Activated T-helper 1 cell treated with anti-CD3 and anti-CD28 coated beads, Interleukin-2, amount 50 U/mL, for 16 hours (primary cell): ENCODE data around the gene STXBP3.

ENCODE experiments used
- DNase-seq, 2 donors: peaks; one replicate each; pipeline ENCODE4 v3.0.0-alpha.2; 2020; ENCODE audit warnings: low read depth in 1 of 2, low spot score in 1 of 2

STXBP3 gene

GRCh38 chr1:108842525-108843181 lies 96.2 kb downstream of the STXBP3 start:
- DNase-seq: no peak

- no peak for DNase-seq
These were observed 97.1 kb downstream of the STXBP3 start for GRCh38 chr1:108843390-108844137.

- no peak for DNase-seq
These were observed 99.0 kb downstream of the STXBP3 start for GRCh38 chr1:108845446-108845845.

- DNase-seq: no peak
These were observed 99.5 kb downstream of the STXBP3 start for GRCh38 chr1:108845991-108846390.

GRCh38 chr1:108847494-108847893 lies 101.0 kb downstream of the STXBP3 start:
- no peak for DNase-seq

- no peak for DNase-seq
These were observed 102.3 kb downstream of the STXBP3 start for GRCh38 chr1:108848806-108849205.

- DNase-seq: no peak
These were observed 104.5 kb downstream of the STXBP3 start for GRCh38 chr1:108850929-108851328.

- DNase-seq: no peak
These were observed 105.1 kb downstream of the STXBP3 start for GRCh38 chr1:108851567-108851966.

- no peak for DNase-seq
These were observed 105.9 kb downstream of the STXBP3 start for GRCh38 chr1:108852221-108852975.

GRCh38 chr1:108854221-108855019 lies 107.9 kb downstream of the STXBP3 start:
- no peak for DNase-seq

- DNase-seq: no peak
These were observed 110.5 kb downstream of the STXBP3 start, which contains the start of gene AKNAD1 for GRCh38 chr1:108856994-108857393. Gene AKNAD1, minus strand, starts transcription at chr1:108857094. Its CDS starts 4,430 bp downstream, at chr1:108852664.

GRCh38 chr1:108858230-108858950 lies 111.9 kb downstream of the STXBP3 start:
- no peak for DNase-seq
